ENCODE data around the gene VSIR. TPM values are rescaled to one million over a fixed set of nuclear protein-coding genes. Genes with fewer than 3 reads are reported as not detected.

Gene VSIR
- total and polyA plus RNA-seq, 9 of the 15 experiments (the other 6 are each of a cell fraction or from before 2014, with no cell fraction given) = 0.14 to 20.5 (median 9.3) TPM

DNA sequence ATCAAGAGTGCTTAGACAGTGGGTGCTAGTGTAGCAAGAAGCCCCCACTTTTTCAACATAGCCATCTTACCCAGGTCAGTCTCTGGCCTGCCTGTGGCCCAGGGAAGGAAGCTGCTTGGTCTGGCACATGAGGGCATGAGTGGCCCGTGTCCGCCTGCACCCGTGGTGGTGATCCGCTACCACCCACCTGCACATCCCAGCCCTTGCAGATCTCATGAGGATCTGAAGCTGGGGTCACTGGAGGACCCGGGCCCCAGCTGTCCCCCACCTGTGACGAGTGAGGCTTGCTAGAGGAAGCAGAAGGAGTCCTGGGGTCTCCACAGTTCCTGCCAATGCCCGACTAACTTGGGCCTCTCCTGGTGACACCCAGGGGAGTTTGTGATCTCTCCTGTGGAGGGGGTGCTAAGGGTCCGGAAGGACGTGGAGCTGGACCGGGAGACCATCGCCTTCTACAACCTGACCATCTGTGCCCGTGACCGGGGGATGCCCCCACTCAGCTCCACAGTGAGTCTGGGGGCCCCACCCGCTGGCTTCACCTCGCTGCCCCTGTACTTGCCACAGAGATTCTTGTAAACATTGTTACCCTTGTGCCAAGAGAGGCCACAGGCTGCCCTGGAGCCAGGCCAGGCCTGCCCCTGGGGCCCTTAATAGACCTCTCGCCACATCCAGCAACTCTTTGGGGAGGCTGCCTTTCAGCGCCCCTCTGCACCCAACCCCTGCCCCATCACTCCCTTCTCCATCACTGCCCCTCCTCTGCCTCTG is 10.8 kb upstream of the VSIR start (continued):
- TF ChIP-seq KLF1 (tag; IDR thresholded peaks at IDR 0.05) = no peak
- no peak for TF ChIP-seq KDM2B (CRISPR knock-in tag; IDR thresholded peaks at IDR 0.05)
- no peak for TF ChIP-seq BRD4 (IDR thresholded peaks at IDR 0.05)
- TF ChIP-seq NUFIP1 (IDR thresholded peaks at IDR 0.05; ENCODE audit: partially characterized antibody) = no peak
- no peak for TF ChIP-seq ZNF695 (CRISPR knock-in tag; IDR thresholded peaks at IDR 0.05)
- TF ChIP-seq, protein P1, sequence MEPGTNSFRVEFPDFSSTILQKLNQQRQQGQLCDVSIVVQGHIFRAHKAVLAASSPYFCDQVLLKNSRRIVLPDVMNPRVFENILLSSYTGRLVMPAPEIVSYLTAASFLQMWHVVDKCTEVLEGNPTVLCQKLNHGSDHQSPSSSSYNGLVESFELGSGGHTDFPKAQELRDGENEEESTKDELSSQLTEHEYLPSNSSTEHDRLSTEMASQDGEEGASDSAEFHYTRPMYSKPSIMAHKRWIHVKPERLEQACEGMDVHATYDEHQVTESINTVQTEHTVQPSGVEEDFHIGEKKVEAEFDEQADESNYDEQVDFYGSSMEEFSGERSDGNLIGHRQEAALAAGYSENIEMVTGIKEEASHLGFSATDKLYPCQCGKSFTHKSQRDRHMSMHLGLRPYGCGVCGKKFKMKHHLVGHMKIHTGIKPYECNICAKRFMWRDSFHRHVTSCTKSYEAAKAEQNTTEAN (CRISPR knock-in tag; IDR thresholded peaks at IDR 0.05) = no peak
- TF ChIP-seq, protein P2, sequence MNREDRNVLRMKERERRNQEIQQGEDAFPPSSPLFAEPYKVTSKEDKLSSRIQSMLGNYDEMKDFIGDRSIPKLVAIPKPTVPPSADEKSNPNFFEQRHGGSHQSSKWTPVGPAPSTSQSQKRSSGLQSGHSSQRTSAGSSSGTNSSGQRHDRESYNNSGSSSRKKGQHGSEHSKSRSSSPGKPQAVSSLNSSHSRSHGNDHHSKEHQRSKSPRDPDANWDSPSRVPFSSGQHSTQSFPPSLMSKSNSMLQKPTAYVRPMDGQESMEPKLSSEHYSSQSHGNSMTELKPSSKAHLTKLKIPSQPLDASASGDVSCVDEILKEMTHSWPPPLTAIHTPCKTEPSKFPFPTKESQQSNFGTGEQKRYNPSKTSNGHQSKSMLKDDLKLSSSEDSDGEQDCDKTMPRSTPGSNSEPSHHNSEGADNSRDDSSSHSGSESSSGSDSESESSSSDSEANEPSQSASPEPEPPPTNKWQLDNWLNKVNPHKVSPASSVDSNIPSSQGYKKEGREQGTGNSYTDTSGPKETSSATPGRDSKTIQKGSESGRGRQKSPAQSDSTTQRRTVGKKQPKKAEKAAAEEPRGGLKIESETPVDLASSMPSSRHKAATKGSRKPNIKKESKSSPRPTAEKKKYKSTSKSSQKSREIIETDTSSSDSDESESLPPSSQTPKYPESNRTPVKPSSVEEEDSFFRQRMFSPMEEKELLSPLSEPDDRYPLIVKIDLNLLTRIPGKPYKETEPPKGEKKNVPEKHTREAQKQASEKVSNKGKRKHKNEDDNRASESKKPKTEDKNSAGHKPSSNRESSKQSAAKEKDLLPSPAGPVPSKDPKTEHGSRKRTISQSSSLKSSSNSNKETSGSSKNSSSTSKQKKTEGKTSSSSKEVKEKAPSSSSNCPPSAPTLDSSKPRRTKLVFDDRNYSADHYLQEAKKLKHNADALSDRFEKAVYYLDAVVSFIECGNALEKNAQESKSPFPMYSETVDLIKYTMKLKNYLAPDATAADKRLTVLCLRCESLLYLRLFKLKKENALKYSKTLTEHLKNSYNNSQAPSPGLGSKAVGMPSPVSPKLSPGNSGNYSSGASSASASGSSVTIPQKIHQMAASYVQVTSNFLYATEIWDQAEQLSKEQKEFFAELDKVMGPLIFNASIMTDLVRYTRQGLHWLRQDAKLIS (CRISPR knock-in tag; IDR thresholded peaks at IDR 0.05) = no peak
- TF ChIP-seq RBM39 (optimal IDR thresholded peaks at IDR 0.05; ENCODE audit: low read depth, low read length) = no peak
- no peak for TF ChIP-seq RB1 (IDR thresholded peaks at IDR 0.05; ENCODE audit: low read depth)
- TF ChIP-seq ZBED1 (IDR thresholded peaks at IDR 0.05) = no peak
